GM12873 (cell line): ENCODE results near the gene HERC3.

Source experiments
- CTCF ChIP-seq: IDR thresholded peaks from 2 replicates; pipeline ENCODE4 v1.5.1; 2012; ENCODE audit warnings: low read depth, mild to moderate bottlenecking, moderate library complexity, low read length, control low read depth; ENCODE audit not compliant: insufficient read depth; ENCODE audit errors: missing control alignments

The HERC3 gene

GRCh38 chr4:88672987-88673386 is 80.7 kb downstream of the HERC3 start:
- peak; percentile 72 for TF ChIP-seq CTCF

DNA sequence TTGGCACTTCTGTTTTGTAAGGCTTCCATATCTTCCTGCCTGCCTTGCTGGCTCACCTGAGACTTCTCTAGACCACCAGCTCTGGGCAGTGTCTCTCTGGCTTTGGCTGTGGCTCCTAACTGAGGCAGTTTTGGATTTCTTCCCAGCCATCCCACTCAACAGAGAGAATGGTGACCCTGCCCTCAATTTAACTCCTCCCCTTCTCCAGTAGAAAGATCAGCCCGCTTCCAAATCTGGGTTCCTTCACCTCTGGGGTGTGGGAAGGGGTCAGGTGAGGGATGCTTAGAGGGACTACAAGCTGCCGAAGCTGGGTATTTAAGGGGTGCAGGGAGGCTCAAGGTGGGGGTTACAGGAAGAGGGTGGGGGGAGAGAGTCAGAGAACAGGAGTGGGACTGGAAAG is 81.6 kb downstream of the HERC3 start:
- TF ChIP-seq CTCF: no peak

DNA sequence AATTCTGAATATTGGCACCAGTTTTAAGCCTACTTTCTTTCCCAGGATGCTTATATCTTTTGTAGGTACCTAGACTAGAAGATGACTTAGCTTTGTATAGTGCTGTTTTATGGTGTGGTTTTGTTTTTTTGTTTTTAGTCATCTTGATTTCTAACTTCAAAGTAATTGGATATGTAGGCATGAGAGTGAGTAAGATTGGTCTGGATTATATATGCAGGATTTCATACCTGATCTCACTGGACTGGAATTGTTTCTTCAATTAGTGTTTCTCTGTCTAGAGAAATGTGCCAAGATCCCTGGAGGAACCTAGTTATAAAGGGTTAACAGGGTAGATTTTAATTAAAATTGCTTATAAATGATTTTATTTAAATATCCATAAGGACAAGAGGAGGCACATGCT is 82.3 kb downstream of the HERC3 start:
- no peak for TF ChIP-seq CTCF

DNA sequence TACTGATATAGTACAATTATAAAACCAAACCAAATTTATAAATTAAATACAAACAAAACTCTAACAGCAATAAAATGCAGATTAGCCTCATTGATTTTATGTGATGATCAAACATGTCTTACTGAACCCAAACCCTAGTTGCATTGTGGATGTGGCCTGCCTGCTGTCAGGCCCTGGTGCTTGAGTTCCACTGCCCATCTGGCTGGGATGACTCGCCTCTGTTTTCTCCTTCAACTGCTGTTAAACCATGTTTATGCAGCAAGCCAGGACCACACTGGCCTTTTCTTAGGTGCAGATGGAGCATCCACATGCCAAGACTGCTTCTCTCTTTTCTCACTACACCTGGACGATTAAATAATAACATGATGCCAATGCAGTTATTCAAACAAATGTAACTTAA is 82.7 kb downstream of the HERC3 start:
- no peak for TF ChIP-seq CTCF

DNA sequence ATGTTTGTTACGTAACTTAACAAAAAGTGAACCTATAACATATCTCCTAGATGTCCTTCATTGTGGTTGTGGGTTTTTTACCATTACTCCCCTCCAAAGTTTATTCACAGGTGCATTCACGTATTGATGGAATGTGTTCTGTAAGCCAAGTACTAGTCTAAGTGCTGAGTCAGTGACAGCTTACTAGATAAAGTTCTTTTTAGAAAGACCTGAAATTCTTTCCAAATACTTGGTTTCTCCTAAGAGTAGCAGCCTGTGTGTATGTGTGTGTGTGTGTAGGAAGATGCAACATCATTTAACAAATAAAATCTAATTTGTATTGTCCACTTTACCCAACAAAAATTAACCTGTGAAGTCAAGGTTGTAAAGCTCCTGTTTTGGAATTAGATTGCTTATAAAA is 83.3 kb downstream of the HERC3 start:
- no peak for TF ChIP-seq CTCF

- TF ChIP-seq CTCF: no peak
These were observed 88.9 kb downstream of the HERC3 start for GRCh38 chr4:88681209-88681608.

DNA sequence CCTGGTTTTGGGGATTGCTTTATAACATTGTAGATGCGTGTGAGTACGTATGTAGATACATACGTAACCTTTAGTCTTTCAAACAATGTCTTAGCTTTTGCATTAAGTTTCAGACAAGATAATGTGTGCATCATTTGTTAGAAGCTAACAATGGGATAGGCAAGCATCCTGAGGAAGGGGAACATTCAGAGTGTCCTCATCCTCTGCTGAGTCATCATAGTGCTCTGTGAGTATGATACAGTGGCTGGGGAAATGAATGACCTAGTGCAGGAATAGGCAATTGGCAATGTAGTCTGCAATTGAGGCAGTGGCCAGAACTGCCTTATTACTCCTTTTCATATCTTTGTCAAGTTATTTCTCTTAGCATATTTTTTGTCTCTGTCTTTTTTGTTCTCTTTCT is 98.1 kb downstream of the HERC3 start:
- TF ChIP-seq CTCF: no peak

GRCh38 chr4:88693792-88694191 is 101.5 kb downstream of the HERC3 start:
- no peak for TF ChIP-seq CTCF
